Activated CD4-positive, alpha-beta T cell treated with anti-CD3 and anti-CD28 coated beads, Interleukin-2, amount 10 ng/mL, durations not matched to agents 7 days and 5 days (primary cell): Measurements from ENCODE around the gene NOS1AP. TPM values are rescaled to one million over a fixed set of nuclear protein-coding genes. Genes with fewer than 3 reads are reported as not detected.

Experiments used
- CTCF ChIA-PET: fragments of 350-600 bp; sonication (Branson Sonifier 250); formaldehyde crosslinking; loops from one replicate; lab custom pipeline; 2021; ENCODE audit warnings: antibody characterized with exemption; lab: Charles Lee
- POLR2A ChIA-PET: fragments of 350-600 bp; sonication (Branson Sonifier 250); formaldehyde crosslinking; loops from one replicate; lab custom pipeline; 2021; ENCODE audit warnings: antibody characterized with exemption; lab: Charles Lee
- DNase-seq: peaks from one replicate; pipeline ENCODE4 v3.0.0-alpha.2; 2020
- H3K27ac Mint-ChIP-seq: one replicate; pipeline ENCODE4 v1.8.0; 2021; ENCODE audit warnings: mild to moderate bottlenecking, moderate library complexity, mixed read lengths
- H3K27me3 Mint-ChIP-seq: one replicate; pipeline ENCODE4 v1.8.0; 2021; ENCODE audit warnings: mixed read lengths
- H3K36me3 Mint-ChIP-seq: one replicate; pipeline ENCODE4 v1.8.0; 2021; ENCODE audit warnings: low read depth, mixed read lengths
- H3K4me1 Mint-ChIP-seq: one replicate; pipeline ENCODE4 v1.8.0; 2021; ENCODE audit warnings: mixed read lengths
- H3K4me3 Mint-ChIP-seq: one replicate; pipeline ENCODE4 v1.8.0; 2021; ENCODE audit warnings: mild to moderate bottlenecking, moderate library complexity, mixed read lengths
- H3K9me3 Mint-ChIP-seq: one replicate; pipeline ENCODE4 v1.8.0; 2021; ENCODE audit warnings: mixed read lengths
- total RNA-seq, 2 experiments: library from RNA; stranded (reverse); gene quantifications; one replicate each; pipeline ENCODE4 v1.2.3, GENCODE V29; 2021

The NOS1AP gene
- total RNA-seq, 2 experiments from 2014 or later, result 0.06 TPM; not detected in 1

DNA sequence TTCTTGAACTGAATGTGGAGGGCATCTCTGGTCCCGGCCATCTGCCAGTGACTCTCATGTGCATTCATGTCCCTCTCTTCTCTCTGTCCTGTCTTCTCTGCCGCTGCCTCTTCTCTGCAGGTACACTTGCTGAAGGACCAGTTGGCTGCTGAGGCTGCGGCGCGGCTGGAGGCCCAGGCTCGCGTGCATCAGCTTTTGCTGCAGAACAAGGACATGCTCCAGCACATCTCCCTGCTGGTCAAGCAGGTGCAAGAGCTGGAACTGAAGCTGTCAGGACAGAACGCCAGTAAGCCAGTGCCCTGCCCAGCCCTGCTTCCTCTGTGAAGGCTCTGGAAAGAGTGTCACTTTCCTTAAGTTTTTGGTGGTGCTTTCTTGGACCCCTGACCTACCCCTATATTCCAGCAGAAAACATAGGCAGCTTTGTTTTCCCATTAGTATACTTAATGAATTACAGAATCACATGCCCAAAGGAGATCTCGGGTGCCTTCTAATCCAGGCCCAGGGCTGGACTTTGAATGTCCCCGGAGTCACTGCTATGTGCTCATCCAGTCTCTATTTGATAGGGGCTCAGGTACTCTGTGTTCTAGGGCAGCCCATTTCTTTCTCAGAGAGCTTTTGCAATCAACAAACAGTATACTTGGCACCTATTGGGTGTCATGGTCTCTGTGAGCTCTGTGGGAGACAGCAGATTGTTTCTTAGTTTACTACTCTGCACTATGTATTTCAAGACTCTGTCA is 296.0 kb downstream of the NOS1AP start:
- no peaks in the 10 kb centered on the region for H3K36me3 Mint-ChIP-seq
- no peak for DNase-seq
- H3K4me3 Mint-ChIP-seq, result no peak overlapping the region
- H3K27me3 Mint-ChIP-seq, result no peaks in the 10 kb centered on the region
- POLR2A ChIA-PET, result no interaction called here
- CTCF ChIA-PET, result no interaction called here
- no peak overlapping the region for H3K27ac Mint-ChIP-seq
- H3K9me3 Mint-ChIP-seq, result no peaks in the 10 kb centered on the region
- no peaks in the 10 kb centered on the region for H3K4me1 Mint-ChIP-seq

DNA sequence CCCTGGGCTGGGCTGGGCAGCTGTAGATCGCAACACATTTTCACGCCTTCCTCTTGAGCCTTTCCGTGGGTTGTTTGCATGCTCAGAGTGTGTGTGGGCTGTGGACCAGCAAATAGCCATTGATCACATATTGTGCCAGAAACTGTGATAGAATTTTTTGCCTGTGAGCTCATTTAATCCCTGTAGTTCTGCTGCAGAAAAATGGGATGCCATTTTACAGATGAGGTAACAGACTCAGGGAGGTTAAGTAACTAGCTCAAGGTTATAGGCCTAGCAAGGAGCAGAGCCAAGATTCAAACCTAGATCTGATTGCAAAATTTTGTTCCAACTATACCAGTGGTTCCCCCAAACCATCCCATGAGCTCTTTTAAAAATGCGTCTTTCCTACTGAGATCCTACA is 296.7 kb downstream of the NOS1AP start:
- H3K27me3 Mint-ChIP-seq, result no peaks in the 10 kb centered on the region

GRCh38 chr1:162366671-162367070 is 297.2 kb downstream of the NOS1AP start:
- no peak overlapping the region for H3K27ac Mint-ChIP-seq
- DNase-seq, result no peak
- ChIA-PET CTCF (interaction anchor here (1.9 kb wide), 1 partner anchor 10 kb away, joined by 5 read pairs; no protein-coding TSS in a partner anchor), POLR2A (no interaction called here)
- peak overlapping the region; percentile 5 for H3K4me3 Mint-ChIP-seq
- no peaks in the 10 kb centered on the region for H3K9me3 Mint-ChIP-seq
- no peaks in the 10 kb centered on the region for H3K27me3 Mint-ChIP-seq
- H3K4me1 Mint-ChIP-seq, result no peaks in the 10 kb centered on the region
- no peaks in the 10 kb centered on the region for H3K36me3 Mint-ChIP-seq

More for the DNA sequence above, 296.7 kb downstream of the NOS1AP start:
- DNase-seq, result no peak
- H3K27ac Mint-ChIP-seq, result no peak overlapping the region
- H3K9me3 Mint-ChIP-seq, result no peaks in the 10 kb centered on the region
- CTCF ChIA-PET, result interaction anchor here (1.9 kb wide), 1 partner anchor 9 kb away, joined by 5 read pairs; no protein-coding TSS in a partner anchor
- POLR2A ChIA-PET, result no interaction called here
- no peaks in the 10 kb centered on the region for H3K36me3 Mint-ChIP-seq
- no peak overlapping the region for H3K4me3 Mint-ChIP-seq
- H3K4me1 Mint-ChIP-seq, result no peaks in the 10 kb centered on the region

DNA sequence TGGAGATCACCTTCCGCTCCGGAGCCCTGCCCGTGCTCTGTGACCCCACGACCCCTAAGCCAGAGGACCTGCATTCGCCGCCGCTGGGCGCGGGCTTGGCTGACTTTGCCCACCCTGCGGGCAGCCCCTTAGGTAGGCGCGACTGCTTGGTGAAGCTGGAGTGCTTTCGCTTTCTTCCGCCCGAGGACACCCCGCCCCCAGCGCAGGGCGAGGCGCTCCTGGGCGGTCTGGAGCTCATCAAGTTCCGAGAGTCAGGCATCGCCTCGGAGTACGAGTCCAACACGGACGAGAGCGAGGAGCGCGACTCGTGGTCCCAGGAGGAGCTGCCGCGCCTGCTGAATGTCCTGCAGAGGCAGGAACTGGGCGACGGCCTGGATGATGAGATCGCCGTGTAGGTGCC is 297.6 kb downstream of the NOS1AP start:
- H3K36me3 Mint-ChIP-seq, result no peaks in the 10 kb centered on the region
- H3K4me3 Mint-ChIP-seq, result peak overlapping the region; percentile 5
- H3K27me3 Mint-ChIP-seq, result no peaks in the 10 kb centered on the region
- ChIA-PET CTCF (interaction anchor here (1.9 kb wide), 1 partner anchor 10 kb away, joined by 5 read pairs; no protein-coding TSS in a partner anchor), POLR2A (no interaction called here)
- H3K9me3 Mint-ChIP-seq, result no peaks in the 10 kb centered on the region
- H3K27ac Mint-ChIP-seq, result no peak overlapping the region
- no peaks in the 10 kb centered on the region for H3K4me1 Mint-ChIP-seq
- no peak for DNase-seq

- ChIA-PET CTCF (interaction anchor here (1.9 kb wide), 1 partner anchor 11 kb away, joined by 5 read pairs; no protein-coding TSS in a partner anchor), POLR2A (no interaction called here)
- no peaks in the 10 kb centered on the region for H3K9me3 Mint-ChIP-seq
- DNase-seq, result no peak
- no peaks in the 10 kb centered on the region for H3K4me1 Mint-ChIP-seq
- no peak overlapping the region for H3K4me3 Mint-ChIP-seq
- H3K27me3 Mint-ChIP-seq, result no peaks in the 10 kb centered on the region
- no peaks in the 10 kb centered on the region for H3K36me3 Mint-ChIP-seq
- H3K27ac Mint-ChIP-seq, result no peak overlapping the region
Observed at GRCh38 chr1:162367772-162368171, 298.3 kb downstream of the NOS1AP start.

- POLR2A ChIA-PET, result no interaction called here
- H3K27ac Mint-ChIP-seq, result no peak overlapping the region
- no peaks in the 10 kb centered on the region for H3K9me3 Mint-ChIP-seq
Observed at GRCh38 chr1:162368451-162368850, 299.0 kb downstream of the NOS1AP start.

GRCh38 chr1:162369571-162369970 is 300.1 kb downstream of the NOS1AP start:
- ChIA-PET POLR2A (no interaction called here), CTCF (no interaction called here)
- H3K27me3 Mint-ChIP-seq, result no peaks in the 10 kb centered on the region

More at GRCh38 chr1:162368451-162368850, 299.0 kb downstream of the NOS1AP start:
- Mint-ChIP-seq H3K36me3 (no peaks in the 10 kb centered on the region), H3K4me1 (no peaks in the 10 kb centered on the region), H3K4me3 (no peak overlapping the region), H3K27me3 (no peaks in the 10 kb centered on the region)
- no peak for DNase-seq
- CTCF ChIA-PET, result no interaction called here

DNA sequence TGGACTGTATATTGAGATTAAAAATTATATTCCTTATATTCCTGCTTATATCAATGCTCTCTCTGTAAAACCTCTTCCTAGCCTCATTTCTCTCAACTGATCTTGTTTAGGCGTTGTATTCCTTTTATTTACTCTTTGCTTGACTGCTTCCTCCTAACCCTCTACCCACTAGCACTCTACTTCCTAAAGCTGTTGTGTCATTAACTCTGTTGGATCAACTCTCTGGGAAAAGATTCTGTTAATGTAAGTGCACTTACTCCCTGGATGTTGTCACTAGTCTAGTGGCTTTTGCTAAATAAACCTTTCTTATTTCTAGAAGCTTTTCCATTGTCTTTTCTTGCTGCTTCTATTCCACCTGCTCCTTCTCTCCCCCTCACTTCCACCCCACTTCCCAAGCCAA is 300.7 kb downstream of the NOS1AP start:
- H3K36me3 Mint-ChIP-seq, result no peaks in the 10 kb centered on the region
- no peaks in the 10 kb centered on the region for H3K4me1 Mint-ChIP-seq
- POLR2A ChIA-PET, result no interaction called here
- DNase-seq, result no peak
- CTCF ChIA-PET, result no interaction called here
- H3K4me3 Mint-ChIP-seq, result no peak overlapping the region
- no peaks in the 10 kb centered on the region for H3K9me3 Mint-ChIP-seq
- no peaks in the 10 kb centered on the region for H3K27me3 Mint-ChIP-seq
- H3K27ac Mint-ChIP-seq, result no peak overlapping the region

More at GRCh38 chr1:162369571-162369970, 300.1 kb downstream of the NOS1AP start:
- Mint-ChIP-seq H3K4me3 (no peak overlapping the region), H3K36me3 (no peaks in the 10 kb centered on the region), H3K9me3 (no peaks in the 10 kb centered on the region), H3K4me1 (no peaks in the 10 kb centered on the region), H3K27ac (no peak overlapping the region)
- no peak for DNase-seq

GRCh38 chr1:162370721-162371120 is 301.2 kb downstream of the NOS1AP start:
- ChIA-PET POLR2A (no interaction called here), CTCF (no interaction called here)
- Mint-ChIP-seq H3K27me3 (no peaks in the 10 kb centered on the region), H3K4me1 (no peaks in the 10 kb centered on the region), H3K9me3 (no peaks in the 10 kb centered on the region), H3K27ac (no peak overlapping the region), H3K36me3 (no peaks in the 10 kb centered on the region), H3K4me3 (no peak overlapping the region)
- no peak for DNase-seq

GRCh38 chr1:162371611-162372010 is 302.1 kb downstream of the NOS1AP start:
- POLR2A ChIA-PET, result no interaction called here
- DNase-seq, result no peak
- H3K4me1 Mint-ChIP-seq, result no peaks in the 10 kb centered on the region
- no peaks in the 10 kb centered on the region for H3K36me3 Mint-ChIP-seq
- CTCF ChIA-PET, result no interaction called here
- H3K4me3 Mint-ChIP-seq, result no peak overlapping the region
- no peaks in the 10 kb centered on the region for H3K27me3 Mint-ChIP-seq
- H3K27ac Mint-ChIP-seq, result no peak overlapping the region
- H3K9me3 Mint-ChIP-seq, result no peaks in the 10 kb centered on the region

DNA sequence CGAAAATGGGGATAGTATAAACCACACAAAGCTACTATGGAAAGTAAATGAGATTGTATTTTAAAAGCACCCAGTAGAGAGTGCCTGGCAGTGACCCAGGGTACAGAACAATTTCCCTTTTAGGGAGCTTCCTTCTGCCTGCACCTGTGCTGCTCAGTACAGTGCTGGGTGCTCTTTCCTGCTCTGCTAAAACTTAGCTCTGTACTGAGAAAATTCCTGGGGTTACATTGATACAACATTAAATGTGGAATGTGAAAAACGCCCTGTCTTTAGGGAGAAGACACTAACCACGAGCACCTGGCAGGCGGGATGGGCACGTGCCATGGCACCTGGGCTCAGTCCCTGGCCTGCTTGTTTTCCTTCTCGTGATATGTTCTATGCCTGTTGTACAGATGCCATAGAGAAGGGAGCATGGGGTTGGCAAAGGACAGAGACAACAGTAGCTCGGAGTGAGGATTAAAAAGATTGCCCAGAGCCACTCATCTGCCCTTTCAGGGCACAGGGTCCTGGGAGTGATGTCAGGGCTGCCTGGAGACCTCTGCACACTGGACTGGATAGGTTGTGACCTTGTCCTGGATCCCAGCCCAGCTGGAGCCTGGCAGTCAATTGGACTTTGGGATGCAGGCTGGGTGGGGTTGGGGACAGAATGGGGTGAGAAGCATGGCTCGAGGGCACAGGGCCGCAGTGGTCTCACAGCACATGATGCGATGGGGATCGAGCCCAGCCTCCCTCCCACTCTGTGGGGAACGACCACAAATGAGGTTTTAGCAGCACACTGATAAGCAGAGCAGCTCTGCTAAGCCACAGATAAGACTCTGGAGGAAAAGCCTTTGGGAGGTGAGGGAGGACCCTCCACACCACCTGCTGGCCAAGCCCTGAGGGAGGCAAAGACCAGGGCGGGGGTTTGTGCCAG is 302.9 kb downstream of the NOS1AP start:
- no peak for DNase-seq
- no peaks in the 10 kb centered on the region for H3K27me3 Mint-ChIP-seq
- H3K4me3 Mint-ChIP-seq, result no peak overlapping the region
- no peaks in the 10 kb centered on the region for H3K9me3 Mint-ChIP-seq
- H3K36me3 Mint-ChIP-seq, result no peaks in the 10 kb centered on the region
- no peaks in the 10 kb centered on the region for H3K4me1 Mint-ChIP-seq
- POLR2A ChIA-PET, result no interaction called here
- H3K27ac Mint-ChIP-seq, result no peak overlapping the region
- CTCF ChIA-PET, result no interaction called here

GRCh38 chr1:162373072-162373427 is 303.6 kb downstream of the NOS1AP start:
- CTCF ChIA-PET, result no interaction called here
- no peaks in the 10 kb centered on the region for H3K36me3 Mint-ChIP-seq
- no peaks in the 10 kb centered on the region for H3K4me1 Mint-ChIP-seq
- no peak for DNase-seq
- POLR2A ChIA-PET, result no interaction called here
- H3K27ac Mint-ChIP-seq, result no peak overlapping the region
- no peak overlapping the region for H3K4me3 Mint-ChIP-seq
- H3K9me3 Mint-ChIP-seq, result no peaks in the 10 kb centered on the region
- H3K27me3 Mint-ChIP-seq, result no peaks in the 10 kb centered on the region
